HG03469 (cell line): ENCODE results near the gene SASS6.

Source experiments
- ATAC-seq: cut with Tn5 transposase; IDR thresholded peaks from one replicate; pipeline ENCODE4 v1.9.1; 2021; ENCODE audit warnings: mild to moderate bottlenecking, moderate library complexity, moderate number of reproducible peaks; ENCODE audit not compliant: unreplicated experiment

Gene SASS6

DNA sequence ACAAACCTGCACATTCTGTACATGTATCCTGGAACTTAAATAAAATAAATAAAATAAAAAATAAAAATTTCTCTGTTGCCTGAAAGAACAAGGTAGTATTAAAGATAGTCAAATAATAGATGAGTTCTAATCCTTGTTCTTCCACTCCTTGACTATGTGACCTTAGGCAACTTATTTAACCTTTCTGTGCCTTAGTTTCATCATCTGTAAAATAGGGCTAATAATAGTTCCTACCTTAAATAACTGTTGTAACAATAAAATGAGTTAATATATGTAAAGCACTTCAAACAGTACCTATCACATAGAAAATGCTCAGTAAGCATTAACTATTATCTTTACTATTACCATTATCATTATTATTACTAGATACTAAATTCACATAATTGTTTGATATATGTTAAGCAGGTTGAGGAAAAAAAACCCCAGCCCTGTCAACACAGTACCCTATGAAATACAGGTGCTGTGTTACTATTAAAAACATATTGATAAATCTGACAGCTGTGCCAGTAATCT lies 23.1 kb downstream of the SASS6 start:
- ATAC-seq = no peak

DNA sequence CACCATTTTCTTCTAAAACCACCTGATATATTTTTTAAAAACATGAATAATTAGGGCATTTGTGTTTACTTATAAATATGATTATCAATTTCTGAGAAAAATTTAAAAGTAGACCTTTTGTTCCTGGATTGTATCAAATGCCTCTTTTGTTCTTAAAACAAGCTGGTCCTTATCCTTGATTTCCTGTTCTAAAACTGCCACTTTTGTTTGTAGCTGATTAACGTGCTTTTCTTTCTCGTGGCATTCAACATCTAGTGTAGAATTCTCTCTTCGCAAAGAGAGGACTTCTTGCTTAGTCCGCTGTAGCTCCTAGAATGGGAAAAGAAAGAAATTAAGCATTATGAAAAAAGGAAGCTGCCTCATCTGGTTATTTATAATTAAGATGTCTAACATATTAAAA lies 25.0 kb downstream of the SASS6 start:
- ATAC-seq = no peak

DNA sequence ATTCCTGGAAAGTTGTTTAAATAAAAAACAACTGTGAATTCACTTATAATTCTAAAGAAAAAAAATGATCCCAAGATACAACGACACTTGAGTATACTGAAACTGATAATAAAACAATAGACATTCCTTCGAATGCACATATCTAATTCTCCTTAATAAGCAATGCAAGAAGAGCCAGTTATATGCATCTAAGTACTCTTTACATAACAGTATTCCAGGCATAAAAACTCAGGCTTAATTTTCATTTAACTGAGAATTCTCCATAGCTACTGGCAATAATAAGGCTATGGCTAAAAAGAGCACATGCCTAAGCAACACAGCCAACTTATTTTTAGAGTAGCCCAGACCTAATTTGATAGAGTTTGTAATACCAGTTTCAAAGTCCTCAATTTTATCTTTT lies 31.2 kb downstream of the SASS6 start:
- no peak for ATAC-seq

DNA sequence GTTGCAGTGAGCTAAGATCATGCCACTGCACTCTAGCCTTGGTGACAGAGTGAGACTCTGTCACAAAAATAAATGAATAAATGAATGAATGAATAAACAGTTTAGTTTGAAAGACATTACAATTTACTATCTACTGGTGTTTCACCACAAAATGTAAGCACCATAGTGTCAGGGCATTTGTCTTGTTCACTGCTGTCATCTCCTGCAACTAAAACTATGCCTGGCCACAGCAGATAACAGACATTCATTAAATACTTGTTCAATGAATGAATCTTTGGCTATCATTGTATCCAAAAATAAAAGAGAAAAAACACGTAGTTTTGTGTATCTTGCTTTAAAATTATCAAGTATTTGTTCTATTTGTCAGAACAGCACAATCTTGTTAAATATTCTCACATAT lies 32.5 kb downstream of the SASS6 start:
- no peak for ATAC-seq

DNA sequence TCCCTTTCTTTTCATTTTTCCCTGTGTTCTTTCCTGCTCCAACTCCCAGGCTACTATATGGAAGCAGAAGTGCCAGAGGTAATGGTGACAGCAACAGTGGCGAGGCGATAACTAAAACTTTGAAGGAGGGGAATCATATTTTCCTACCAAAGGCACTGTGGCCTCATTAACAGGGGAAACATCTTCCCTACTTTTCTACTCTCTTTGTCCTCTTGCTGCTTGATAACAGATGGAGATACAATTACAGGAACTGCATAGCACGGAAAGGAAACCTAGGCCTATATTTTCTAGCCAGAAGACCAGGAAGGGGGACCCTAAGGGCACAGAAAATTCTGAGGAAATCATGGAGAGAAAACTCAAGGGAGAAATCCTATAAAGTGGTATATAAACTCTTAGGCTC lies 42.3 kb downstream of the SASS6 start:
- no peak for ATAC-seq

DNA sequence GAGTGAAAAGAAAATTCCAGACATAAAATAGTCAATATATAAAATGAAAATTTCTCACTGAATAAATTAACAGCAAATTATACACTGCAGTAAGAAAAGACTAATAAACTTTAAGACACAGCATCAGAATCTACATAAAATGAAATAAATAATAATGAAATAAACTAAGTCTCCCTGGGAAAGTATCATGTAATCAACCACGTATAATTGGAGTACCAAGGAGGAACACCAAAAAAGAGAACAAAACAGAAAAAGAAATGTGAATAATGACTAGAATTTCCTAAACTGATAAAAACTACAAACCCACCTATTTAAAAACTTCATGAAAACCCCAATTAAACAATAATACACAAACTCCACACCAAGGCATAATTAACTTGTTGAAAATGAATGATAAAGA lies 43.6 kb downstream of the SASS6 start:
- no peak for ATAC-seq

DNA sequence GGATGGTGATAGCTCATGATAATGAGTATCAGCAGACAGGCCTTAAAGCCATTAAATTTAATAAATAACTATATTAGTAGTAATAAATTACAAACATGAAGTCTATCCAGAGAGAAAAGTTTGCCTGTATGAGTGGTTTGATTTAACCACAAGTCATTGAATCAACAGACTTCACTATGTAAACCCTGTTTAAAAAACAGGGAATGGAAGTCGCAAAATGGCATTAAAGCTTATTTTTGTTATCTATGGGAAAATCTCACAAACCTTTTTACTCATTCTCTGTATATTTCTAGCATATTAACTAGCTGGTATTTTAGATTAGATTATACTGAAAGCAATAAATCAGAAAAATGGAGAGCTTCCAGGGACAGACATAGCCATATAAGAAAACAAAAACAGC lies 45.3 kb downstream of the SASS6 start:
- ATAC-seq = no peak

DNA sequence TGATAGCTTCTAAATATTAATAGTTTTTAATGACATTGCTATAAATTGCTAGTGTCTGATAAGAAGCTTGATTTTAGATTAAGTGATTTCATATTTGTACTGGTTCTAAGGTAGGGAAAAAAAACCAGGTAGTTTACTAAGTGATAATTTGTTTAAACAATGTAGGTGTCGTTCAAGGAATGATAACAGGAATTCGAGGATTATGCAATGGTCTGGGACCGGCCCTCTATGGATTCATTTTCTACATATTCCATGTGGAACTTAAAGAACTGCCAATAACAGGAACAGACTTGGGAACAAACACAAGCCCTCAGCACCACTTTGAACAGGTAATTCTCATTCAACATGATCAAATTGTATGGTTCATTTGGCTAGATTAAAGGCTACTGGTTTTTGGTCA lies 52.4 kb downstream of the SASS6 start:
- ATAC-seq = no peak

DNA sequence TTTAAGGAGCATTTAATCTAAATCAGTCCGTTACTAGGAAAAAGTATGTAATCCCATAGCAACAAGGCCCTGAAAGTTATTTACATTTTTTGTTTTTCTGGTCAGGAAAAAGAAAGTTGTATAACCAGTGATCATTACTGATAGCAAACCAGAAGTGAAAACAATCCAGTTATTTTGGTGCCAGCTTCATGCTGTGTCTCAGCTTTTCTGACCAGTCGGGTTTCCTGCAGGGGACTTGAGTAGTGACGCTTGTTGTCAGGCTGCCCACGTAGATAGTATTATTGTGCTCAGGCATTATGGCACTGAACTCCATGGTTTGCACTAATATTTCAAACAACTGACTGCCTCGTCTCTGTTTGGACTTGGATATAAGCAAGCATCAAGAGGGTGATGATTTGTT lies 55.2 kb downstream of the SASS6 start:
- peak; percentile 49 for ATAC-seq

DNA sequence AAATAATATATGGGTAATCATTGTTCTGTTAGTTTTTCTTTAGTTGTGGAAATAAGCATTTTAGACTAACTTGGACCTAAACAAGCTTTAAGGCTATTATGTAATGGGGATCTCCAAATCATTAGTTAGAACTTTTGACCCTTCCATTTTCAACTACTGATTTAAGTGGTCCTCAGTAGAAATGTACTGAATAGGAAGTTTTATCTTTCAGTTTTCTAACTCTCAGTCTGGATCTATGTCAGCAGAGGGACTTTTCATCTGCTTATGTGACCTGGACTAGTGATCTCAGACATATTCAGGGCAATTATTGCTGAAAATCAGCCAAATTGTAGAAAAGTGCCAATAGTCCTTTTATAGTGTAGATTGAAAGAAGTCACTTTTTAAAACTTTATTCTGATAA lies 56.0 kb downstream of the SASS6 start:
- ATAC-seq = peak; percentile 71

DNA sequence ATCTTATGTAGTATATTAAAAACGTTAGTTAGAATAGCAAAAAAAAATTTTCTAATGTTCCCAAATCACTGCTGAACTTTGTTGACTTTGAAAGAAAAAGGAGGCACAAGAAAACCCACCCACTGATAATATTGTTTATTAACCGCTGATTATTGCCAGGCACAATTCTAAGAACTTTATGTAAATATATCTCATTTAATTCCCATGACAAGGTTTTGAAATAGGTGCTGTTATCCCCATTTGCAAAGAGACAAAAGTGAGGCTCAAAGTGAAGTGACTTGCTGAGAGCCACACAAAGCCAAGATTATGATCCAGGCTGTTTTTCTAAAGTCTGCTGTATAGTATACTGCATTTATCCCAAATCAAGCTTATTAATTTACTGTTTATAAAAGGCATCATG lies 56.4 kb downstream of the SASS6 start:
- no peak for ATAC-seq

DNA sequence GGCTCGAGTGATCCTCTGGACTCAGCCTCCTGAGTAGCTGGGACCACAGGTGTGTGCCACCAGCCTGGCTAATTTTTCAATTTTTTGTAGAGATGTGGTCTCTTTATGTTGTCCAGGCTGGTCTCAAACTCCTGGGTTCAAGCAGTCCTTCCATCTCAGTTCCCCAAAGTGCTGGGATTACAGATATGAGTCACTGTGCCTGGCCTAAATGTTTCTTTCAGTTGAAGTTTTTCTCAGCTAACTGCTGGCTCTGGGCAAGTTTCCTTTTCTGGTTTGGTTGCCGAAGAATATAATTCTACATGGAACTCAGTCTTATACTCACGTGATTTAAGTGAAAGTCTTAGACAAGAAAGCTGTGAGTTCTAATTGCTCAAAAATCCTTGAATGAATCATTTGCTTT lies 57.0 kb downstream of the SASS6 start:
- ATAC-seq = peak; percentile 53

DNA sequence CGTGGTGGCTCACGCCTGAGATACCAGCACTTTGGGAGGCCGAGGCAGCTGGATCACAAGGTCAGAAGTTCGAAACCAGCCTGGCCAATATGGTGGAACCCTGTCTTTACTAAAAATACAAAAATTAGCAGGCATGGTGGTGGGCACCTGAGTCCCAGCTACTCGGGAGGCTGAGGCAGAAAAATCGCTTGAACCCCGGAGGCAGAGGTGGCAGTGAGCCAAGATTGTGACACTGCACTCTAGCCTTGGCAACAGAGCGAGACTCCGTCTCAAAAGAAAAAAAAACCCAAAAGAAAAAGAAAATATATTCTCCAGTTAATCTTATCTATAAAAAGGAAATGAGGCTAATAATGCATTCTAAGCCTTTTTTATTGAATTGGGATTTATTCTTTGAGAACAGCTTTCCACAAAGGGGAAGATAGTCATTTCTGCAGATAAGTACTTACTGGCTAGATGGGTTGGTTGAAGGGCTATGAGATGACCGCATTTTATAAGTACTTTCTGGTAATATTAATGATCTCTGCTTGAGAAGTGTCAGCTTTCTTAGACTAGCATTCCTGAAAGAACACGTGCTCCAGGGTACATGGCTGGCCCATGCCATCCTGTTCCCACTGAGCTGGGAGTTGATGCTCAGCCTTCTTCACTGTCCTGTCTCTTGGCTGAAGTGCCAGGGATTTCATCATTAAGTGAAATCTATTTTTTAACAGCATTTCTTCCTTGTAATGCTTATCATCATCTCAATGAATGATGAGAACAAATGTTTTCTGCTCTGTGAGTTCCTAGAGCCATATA lies 57.9 kb downstream of the SASS6 start:
- no peak for ATAC-seq

DNA sequence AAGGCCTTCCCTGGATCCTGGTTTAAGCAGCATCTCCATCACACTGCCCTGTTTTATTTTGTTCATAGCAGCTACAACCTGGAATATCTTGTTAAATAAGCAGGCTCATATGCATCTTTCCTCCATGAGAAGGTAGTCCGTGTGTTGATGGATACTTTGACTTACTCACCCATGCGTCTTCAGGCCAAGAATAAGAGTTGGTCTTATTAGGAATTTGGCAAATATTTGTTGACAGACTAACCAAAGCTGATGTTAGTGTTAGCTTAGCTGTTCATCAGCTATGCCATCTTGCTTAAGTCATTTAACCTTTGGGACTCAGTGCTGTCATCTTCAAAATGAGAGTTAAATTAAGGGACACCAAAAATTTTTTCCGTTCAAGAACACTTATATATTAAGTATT lies 59.2 kb downstream of the SASS6 start:
- no peak for ATAC-seq

DNA sequence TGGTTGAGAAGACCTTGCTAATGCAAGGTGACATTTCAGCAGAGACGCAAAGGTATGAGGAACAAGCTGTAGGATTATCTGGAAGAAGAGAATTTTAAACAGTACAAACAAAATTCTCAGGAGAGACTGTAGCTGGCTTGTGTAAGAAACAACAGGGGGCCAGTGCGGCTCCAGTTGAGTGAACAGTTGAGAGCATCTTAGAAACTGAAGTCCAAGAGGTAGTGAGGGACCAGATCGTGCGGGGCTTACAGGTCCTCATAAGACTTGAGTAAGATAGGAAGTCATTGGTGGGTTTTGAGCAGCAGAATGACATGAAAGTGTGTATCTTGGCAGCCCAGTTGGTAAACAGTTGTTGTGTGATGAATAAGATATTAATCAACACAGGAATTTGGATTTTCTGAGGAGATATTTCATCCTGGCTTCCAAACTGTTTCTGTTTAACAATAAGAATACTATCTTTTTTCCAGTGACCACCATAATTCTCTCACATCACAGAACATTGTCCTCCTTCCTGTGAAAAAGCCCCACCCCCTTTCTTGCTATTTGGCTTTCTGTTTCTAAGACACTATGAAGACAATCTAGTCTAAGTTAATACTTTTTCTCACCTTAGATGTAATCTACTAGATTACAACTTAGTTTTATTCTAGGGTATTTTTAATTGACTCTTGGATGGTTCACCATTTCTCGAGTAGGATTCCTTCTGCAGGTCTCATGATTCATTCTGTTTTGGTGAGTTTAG lies 62.4 kb downstream of the SASS6 start:
- ATAC-seq = no peak

DNA sequence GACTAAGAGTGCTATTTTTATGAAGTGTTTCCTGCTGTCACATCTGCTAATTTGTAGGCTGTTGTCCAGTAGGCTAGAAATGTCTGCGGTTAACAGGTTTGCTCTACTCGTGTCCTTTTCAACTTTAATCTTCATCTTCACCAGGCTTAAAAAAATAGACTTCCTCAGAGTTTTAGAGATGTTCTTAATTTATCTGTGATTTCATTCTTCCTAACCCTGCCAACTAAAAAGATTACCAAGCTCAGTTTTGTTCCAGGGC lies 66.8 kb downstream of the SASS6 start:
- ATAC-seq = no peak

DNA sequence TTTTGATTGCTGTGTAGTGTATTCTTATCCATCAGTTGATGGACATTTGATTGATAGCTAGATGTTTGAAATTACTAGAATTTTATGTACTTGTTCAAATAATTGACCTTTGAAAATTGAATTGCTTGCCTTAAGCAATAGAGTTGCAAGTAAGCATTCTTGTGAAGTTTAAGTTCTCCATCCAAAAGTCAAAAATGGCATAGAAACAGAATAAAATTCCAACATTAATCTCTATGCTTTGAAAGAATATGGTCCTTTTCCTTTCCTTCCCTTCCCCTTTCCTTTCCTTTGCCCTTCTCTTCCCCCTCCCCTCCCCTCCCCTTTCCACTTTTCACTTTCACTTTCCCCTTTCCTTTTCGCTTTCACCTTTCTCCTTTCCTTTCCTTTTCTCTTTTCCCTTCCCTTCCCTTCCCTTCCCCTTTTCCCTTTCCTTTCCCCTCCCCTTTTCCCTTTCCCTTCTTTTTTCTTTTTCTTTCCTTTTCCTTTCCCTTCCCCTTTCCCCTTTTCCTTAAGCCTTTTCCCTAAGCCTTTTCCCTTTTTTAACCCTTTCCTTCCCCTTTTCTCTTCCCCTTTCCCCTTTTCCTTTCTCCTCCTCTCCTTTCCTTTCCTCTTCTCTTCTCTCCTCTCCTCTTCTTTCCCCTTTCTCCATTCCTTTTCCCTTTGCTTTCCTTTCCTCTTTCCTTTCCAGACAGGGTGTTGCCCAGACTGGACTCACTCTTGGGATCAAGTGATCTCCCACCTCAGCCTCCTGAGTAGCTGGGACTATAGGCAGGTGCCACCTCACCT lies 67.4 kb downstream of the SASS6 start:
- ATAC-seq = no peak

DNA sequence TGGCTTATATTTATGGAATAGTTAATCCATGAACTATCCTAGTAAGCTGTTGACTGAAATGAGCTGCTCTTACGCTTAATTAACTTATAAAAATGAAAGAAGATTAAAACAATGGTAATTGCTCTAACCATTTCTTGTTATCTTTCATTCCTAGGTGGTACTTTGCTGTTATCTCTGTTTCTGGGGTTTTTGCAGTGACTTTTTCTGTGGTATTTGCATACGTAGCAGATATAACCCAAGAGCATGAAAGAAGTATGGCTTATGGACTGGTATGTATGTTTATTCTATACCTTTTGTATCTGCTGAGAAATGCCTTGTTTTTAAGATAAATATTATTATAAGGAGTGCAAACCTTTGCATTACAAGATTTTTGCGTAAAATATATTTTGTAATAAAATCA lies 71.0 kb downstream of the SASS6 start:
- no peak for ATAC-seq

DNA sequence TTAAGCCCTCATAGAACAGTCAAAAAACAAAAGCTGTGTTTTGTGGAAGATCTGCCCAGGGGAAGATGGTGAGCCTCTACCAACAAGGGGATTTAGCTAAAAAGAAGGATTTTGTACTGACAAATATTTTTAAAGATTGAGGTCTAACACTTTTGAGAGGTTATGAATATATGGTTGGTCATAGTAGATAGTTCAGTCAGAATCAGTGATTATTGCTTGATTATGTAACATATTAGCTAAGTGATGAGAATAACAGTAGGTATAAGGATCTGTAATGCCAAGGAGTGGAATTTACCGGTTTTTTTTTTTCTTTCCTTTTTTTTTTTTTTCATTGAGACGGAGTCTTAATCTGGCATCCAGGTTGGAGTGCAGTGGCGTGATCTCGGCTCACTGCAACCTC lies 79.0 kb downstream of the SASS6 start:
- no peak for ATAC-seq

DNA sequence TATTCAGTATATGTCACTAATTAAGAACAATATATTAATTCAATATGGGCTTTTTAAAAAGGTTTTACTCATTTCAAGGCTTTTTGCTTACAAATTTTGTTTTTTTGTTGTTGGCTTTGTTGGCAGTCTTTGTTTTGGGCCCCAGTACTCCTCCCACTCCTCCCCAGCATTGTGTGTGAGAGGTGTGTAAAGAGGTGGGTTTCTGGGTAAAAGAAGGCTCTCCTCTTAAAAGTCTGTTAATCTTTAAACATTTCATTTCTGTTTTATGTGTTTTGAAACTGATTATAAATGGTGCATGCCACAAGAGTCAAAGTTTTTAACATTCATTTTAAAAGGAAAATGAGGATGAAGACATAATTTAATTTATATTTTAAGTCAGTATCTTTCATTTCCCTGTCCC lies 79.6 kb downstream of the SASS6 start:
- no peak for ATAC-seq

DNA sequence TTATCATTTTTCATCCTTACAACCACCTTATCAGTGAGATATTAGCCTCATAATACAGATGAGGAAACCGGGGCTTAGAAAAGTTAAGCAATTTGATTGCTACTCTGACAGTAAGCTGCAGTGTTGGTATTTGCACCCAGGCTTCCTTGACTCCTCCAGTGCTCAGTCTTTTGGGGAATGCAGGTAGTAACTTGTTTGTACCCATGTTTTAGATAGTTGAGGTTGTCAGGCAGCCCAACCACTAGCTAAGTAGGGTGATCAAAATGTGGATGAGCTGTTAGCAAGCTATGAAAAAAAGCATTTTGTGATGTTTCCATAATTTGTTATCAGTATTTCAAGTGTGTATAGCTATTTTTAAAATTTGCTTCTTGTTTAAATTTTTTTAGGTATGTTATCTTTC lies 80.8 kb downstream of the SASS6 start:
- ATAC-seq = no peak

DNA sequence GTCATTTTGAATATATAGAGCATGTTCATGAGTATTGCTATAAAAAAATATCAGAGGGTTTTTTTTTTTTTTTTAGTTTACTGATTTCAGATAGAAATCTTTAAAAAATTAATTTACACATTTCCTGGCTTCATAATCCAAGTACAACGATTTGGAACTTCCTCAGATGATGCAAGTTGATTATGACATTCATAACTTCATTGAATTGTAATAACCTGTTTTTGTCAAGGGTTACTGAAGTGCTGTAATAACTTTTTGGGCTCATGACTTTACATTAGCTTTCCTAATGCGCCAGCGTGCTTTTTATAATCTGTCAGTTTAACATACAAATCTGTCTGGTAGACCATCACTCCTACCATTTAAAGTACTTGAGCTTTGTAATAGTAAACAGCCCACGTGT lies 81.3 kb downstream of the SASS6 start:
- no peak for ATAC-seq
